Measurements from ENCODE around the gene GRIA4. TPM values are rescaled to one million over a fixed set of nuclear protein-coding genes. Genes with fewer than 3 reads are reported as not detected.

The GRIA4 gene
- polyA plus RNA-seq, 1 donor, result 10.7 TPM

- DNase-seq (ENCODE audit: low read depth), result no peak
Measured at GRCh38 chr11:105918600-105918999, 308.7 kb downstream of the GRIA4 start.

DNA sequence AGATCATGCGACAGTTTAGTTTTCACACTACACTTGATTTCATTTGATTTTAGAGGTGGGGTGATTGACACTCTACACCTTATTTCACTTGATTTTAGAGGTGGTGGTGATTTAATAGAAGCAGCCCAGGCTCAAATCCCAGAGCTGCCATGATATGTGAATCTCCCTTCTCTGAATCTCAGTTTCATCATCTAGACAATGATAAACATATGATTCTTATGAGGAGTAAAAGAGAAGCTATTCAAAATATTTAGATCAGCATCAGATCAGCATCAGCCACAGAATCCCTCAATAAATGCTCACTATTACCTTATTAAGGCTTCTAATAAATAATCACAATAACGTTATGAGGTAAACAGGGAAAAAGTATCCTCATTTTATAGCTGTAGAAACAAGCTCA is 313.4 kb downstream of the GRIA4 start:
- DNase-seq (ENCODE audit: low read depth), result no peak

DNA sequence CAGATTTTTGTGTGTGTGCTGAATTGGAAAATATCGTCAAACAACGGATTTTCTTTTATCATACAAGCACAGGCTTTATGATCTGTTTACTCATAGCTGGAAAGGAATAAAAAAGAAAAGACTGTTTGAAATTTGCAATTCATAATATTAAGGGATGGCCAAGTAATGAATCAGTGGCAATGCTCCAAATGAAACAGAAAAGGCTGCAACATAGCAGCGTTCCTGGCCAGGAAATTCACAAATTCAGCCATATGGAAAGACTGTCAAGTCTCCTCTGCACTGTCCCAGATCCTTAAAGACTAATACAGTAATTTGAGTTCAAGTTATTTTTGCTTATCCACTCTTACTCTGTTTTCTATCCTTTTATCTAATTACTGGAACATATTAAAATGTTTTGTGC is 313.9 kb downstream of the GRIA4 start:
- peak; percentile 22 for DNase-seq (ENCODE audit: low read depth)

- no peak for DNase-seq (ENCODE audit: low read depth)
Measured at GRCh38 chr11:105929084-105929955, 319.4 kb downstream of the GRIA4 start.

- DNase-seq (ENCODE audit: low read depth), result no peak
Measured at GRCh38 chr11:105933695-105934094, 323.8 kb downstream of the GRIA4 start.

GRCh38 chr11:105935791-105936190 is 325.9 kb downstream of the GRIA4 start:
- DNase-seq (ENCODE audit: low read depth), result no peak

- DNase-seq (ENCODE audit: low read depth), result no peak
Measured at GRCh38 chr11:105937331-105937730, 327.5 kb downstream of the GRIA4 start.

DNA sequence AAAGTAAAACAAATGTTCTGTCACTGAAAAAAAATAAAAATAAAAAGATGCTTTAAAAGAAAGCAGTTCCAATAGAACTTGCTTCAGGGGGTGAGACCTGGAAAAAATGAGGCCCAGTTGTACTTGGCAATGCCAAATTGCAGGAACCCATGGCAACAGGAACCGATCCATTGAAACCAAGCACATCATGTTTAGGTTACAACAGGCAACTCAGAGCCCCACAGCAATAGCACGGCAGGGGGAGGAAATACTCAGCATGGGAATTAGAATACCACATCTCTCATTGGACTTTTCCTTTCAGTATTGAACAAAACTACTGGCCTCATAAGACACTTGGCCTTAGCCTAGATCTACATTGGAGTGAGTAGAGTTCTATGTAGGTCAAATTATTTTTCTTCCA is 327.9 kb downstream of the GRIA4 start:
- DNase-seq (ENCODE audit: low read depth), result no peak

- no peak for DNase-seq (ENCODE audit: low read depth)
Measured at GRCh38 chr11:105942921-105943320, 333.0 kb downstream of the GRIA4 start.

- DNase-seq (ENCODE audit: low read depth), result no peak
Measured at GRCh38 chr11:105948918-105949590, 339.2 kb downstream of the GRIA4 start.

GRCh38 chr11:105953886-105954285 is 344.0 kb downstream of the GRIA4 start:
- DNase-seq (ENCODE audit: low read depth), result no peak

GRCh38 chr11:105960252-105961245 is 350.7 kb downstream of the GRIA4 start:
- no peak for DNase-seq (ENCODE audit: low read depth)

DNA sequence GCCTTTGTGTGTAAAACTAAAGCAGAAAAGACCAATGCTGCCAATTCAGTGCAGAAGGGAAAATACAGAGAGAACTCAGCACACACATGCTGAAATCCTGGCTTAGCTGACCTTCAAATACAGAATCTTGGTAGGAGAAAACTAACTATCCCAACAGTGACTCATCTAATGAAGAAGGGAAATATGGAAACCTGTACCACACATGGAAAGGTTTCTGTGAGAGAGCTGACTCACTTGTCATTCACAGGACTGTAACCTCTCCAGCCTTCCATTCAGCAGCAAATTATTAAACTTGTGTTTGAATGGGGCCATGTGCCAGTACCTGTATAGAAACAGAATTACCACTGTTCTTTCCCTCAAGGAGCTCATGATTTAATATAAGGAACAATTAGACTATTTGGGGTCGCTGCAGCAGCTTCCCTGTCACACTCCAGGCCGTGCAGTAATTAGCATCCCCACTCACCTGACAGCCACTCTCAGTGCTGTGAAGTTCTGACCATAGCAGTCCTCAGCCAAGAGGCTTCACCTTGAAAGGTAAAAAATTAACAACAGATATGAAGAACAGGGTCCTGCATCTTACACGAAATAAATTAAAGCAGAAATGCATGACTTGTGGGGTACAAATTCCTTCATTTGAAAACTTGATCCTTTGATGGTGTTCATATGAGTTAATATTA is 358.3 kb downstream of the GRIA4 start:
- DNase-seq (ENCODE audit: low read depth), result no peak

DNA sequence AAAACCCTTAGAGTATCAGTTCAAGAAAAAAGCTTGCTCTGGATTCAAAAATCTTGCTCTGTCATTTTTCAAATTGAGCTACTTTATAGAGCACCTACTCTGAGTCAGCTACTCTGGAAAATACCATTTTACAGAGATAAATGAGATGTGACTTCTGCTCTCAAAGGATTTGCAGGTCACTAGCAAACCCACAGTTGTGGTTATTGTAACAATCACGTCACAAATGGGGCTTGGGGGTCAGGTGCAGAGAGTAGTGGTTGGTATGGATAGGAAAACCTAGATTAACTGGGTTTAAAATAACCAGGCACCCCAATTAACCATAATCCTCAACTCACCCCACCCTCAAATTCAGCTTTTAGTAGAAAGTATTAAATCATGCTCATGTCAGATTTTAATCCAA is 359.9 kb downstream of the GRIA4 start:
- DNase-seq (ENCODE audit: low read depth), result no peak

DNA sequence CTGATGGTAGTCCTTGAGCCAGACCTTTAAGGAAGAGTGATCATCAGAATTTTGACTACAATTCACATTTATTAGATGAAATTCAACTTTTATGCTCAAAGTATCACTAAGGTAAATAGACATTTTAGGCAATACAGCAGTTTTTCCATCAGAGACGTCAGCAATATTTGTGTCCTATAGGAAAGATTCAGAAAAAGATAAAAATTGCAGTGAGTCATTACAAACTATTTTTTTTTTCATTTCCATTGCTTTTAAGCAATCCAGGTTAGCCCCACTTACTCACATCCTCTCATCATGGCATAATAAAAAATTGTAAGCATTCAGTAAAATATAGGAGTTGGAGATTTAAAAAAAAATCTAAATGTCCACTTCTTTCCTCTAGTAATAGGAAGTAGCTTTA is 365.3 kb downstream of the GRIA4 start:
- DNase-seq (ENCODE audit: low read depth), result no peak

DNA sequence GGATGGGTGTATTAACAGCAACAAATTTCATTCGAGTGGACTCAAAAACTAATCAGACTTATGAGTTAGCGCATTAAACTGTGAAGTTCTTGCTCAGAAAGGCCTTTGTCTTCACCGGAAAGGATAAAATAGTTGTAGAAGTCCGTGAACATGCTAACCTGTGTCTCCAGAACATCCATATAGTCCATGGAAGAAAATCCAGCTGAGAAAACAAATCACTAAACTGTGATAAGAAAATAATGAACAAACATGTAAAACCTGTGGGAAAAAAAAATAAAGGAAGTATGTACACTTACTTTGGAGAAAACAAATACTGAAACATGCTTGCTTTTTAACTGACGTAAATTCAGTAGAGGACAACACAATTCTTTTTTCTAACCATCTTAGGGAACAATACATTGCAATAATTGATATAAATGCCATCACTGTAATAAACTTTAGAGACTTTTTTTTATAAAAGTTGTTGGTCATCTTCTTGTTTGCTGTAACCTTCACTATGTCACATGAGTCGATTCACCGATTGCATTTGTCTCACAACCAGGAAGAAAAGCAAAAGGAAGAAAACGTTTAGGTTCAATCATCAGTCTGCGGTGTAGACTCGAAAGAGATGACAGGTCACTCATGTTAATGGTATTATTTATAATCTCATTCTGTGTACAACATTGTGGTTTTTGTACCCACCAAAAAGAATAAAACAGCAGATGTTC is 370.3 kb downstream of the GRIA4 start:
- no peak for DNase-seq (ENCODE audit: low read depth)

DNA sequence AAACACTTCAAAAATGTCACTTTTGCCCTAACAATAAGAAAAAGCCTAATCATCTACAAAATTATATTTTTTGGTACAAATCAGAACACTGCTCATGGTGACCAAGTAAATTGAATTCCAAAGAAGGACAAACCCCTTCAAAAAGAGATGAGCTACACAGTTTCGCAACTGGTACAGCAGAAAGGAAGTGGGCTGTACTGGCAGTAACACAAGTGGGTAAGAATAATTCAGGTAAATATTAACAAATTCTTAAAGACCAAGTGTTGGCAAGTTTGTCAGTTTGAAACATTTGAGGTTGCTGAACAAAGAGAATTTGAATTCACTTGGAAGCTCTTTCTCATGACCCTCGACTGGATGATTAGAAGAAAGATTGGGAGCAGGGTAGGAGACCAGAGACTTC is 376.7 kb downstream of the GRIA4 start:
- DNase-seq (ENCODE audit: low read depth), result no peak

- no peak for DNase-seq (ENCODE audit: low read depth)
Measured at GRCh38 chr11:105988197-105988596, 378.3 kb downstream of the GRIA4 start.

- no peak for DNase-seq (ENCODE audit: low read depth)
Measured at GRCh38 chr11:105989124-105989523, 379.3 kb downstream of the GRIA4 start.

GRCh38 chr11:105991888-105992287 is 382.0 kb downstream of the GRIA4 start:
- DNase-seq (ENCODE audit: low read depth), result no peak

Data from forelimb muscle (tissue), 1 donor.